Lower lobe of right lung (tissue), 2 donors: Measurements from ENCODE around the gene XDH. TPM values are rescaled to one million over a fixed set of nuclear protein-coding genes. Genes with fewer than 3 reads are reported as not detected.
A peak's percentile ranks its signal among the peaks of the same experiment; 100 is the strongest.

Experiments used
- ATAC-seq, 2 donors: fragments of 200-7000 bp; cut with Tn5 transposase; one replicate each; pipeline ENCODE4 v1.9.1; 2020 to 2022; ENCODE audit warnings: mild to moderate bottlenecking in 2 of 2, moderate library complexity in 2 of 2
- DNase-seq: peaks from one replicate; pipeline ENCODE4 v3.0.0-alpha.2; 2020
- H3K27ac ChIP-seq: fragments of 200-600 bp; one replicate; pipeline ENCODE4 v1.8.0; 2022
- H3K27me3 ChIP-seq: fragments of 200-600 bp; one replicate; pipeline ENCODE4 v1.8.0; 2022; ENCODE audit warnings: low read depth
- H3K36me3 ChIP-seq: fragments of 200-600 bp; one replicate; pipeline ENCODE4 v1.8.0; 2022; ENCODE audit warnings: mild to moderate bottlenecking
- H3K4me1 ChIP-seq: fragments of 200-600 bp; one replicate; pipeline ENCODE4 v1.8.0; 2022
- H3K4me3 ChIP-seq: fragments of 200-600 bp; one replicate; pipeline ENCODE4 v1.8.0; 2022; ENCODE audit warnings: mild to moderate bottlenecking
- H3K9me3 ChIP-seq: fragments of 200-600 bp; one replicate; pipeline ENCODE4 v1.8.0; 2022
- intact Hi-C: fragments of 100-400 bp; cut with DNase I; formaldehyde crosslinking; loops from one replicate; pipeline ENCODE4 v1.11.0; 2022
- long read RNA-seq: library from polyadenylated mRNA; unstranded; transcript quantifications from one replicate; pipeline ENCODE4 v2.0.0, GENCODE V29; 2021
- total RNA-seq: library from RNA; stranded (reverse); fragmentation: NEBNext Ultra II Directional; extraction: Animal tissue kit (Norgen Biotek cat#: 25700); gene quantifications from one replicate; pipeline ENCODE4 v1.2.1, GENCODE V29; 2021
- TF ChIP-seq, protein P1 (sequence below): fragments of 200-600 bp; IDR thresholded peaks from one replicate; pipeline ENCODE4 v1.8.0; 2022; ENCODE audit warnings: antibody characterized with exemption, mild to moderate bottlenecking
- donor health status: DM: no; HTN: yes; CAD: no; lungs with severe emphysema.

The XDH gene
- 0.27 TPM for total RNA-seq
- long read RNA-seq = 0 reads

DNA sequence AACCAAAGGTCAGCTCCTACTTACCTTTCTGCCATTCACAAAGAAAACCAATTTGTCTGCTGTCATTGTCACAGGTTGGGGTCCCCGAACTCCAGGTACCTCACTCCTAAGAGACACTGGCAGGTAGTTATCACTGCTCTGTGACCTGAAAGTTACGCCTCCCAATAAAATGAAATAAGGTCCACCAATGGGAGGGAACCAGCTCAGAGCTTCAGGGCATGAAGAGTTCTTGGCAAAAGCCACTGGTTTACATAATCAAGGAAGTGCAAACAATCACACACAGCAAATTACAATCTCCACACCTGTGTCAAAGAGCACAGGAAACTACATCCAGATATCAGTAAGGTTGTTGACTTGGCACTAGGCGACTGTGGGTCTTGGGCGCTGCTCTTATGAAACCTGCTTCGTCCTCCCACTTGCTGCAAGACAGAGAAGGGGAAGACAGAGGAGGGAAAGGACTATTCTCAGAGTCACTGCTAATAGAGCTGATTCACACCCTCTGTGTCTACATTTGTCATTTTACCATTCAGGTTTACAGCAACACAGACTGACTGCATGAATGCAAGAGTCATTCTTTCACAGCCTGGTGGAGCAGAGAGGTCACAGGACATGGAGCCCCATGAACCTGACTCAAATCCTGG lies at the start of gene XDH:
TSS of gene XDH (minus strand) at position 142 of the 641 bp plus-strand sequence. CDS start at position 66, 76 bp downstream.
- Histone ChIP-seq H3K36me3 (no peaks in the 10 kb centered on the region), H3K27me3 (no peaks in the 10 kb centered on the region), H3K4me1 (no peaks in the 10 kb centered on the region), H3K27ac (no peak within 1 kb of the TSS), H3K4me3 (no peak within 1 kb of the TSS), H3K9me3 (peaks cover under 1% of the 10 kb centered on the region)
- intact Hi-C loops = no loop called here
- TF ChIP-seq, protein P1, sequence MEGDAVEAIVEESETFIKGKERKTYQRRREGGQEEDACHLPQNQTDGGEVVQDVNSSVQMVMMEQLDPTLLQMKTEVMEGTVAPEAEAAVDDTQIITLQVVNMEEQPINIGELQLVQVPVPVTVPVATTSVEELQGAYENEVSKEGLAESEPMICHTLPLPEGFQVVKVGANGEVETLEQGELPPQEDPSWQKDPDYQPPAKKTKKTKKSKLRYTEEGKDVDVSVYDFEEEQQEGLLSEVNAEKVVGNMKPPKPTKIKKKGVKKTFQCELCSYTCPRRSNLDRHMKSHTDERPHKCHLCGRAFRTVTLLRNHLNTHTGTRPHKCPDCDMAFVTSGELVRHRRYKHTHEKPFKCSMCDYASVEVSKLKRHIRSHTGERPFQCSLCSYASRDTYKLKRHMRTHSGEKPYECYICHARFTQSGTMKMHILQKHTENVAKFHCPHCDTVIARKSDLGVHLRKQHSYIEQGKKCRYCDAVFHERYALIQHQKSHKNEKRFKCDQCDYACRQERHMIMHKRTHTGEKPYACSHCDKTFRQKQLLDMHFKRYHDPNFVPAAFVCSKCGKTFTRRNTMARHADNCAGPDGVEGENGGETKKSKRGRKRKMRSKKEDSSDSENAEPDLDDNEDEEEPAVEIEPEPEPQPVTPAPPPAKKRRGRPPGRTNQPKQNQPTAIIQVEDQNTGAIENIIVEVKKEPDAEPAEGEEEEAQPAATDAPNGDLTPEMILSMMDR = no peak
- ATAC-seq (peak; percentile 86 to 88), DNase-seq (no peak)

DNA sequence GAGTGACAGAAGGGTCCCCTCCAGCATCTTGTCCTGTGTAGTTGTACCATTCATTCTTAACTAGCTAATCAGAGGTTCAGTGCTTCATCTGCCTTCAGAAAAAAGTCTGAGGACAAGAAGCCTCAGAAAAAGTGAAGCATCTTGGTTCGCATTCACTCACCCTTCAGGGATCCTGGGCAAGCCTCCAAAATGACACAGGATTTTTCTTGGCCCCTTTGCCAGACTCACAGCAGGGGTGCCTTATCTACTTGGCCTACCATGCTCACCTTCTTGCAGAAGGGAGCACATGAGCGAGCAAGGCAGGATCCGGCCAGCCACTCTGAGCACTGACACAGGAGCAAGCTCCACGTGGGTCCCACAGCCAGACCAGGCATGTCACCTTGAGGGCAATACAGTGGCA lies 43.1 kb upstream of the XDH start:
- TF ChIP-seq, protein P1 = no peak
- no peak for DNase-seq
- H3K9me3 ChIP-seq = peaks cover 14% of the 10 kb centered on the region

DNA sequence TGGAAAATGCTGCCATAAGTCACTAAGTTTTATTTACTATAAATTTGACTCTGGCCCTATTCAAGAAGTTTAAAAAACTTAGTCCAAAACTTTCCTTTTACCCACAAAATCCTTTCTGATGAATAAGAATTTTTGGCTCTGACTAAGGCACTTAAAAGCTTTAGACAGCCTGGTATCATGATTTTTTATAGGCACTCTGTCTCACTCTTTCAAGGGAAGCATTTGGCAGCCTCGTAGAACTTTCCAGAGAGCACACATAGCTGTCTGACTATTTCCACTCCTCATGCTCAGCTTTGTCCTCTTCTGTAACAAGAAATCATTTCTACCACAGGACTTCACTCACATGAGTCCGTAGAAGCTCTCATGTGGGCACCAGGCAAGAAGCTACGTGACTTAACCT lies 32.3 kb upstream of the XDH start:
- no peaks in the 10 kb centered on the region for H3K4me1 ChIP-seq
- no peak overlapping the region for H3K27ac ChIP-seq
- H3K27me3 ChIP-seq = no peaks in the 10 kb centered on the region
- ATAC-seq = no peak
- no peaks in the 10 kb centered on the region for H3K36me3 ChIP-seq
- peaks cover 18% of the 10 kb centered on the region for H3K9me3 ChIP-seq
- TF ChIP-seq, protein P1 = no peak
- intact Hi-C loops = no loop called here
- H3K4me3 ChIP-seq = no peak overlapping the region
- no peak for DNase-seq

More for the DNA sequence above, 43.1 kb upstream of the XDH start:
- Histone ChIP-seq H3K27me3 (no peaks in the 10 kb centered on the region), H3K4me3 (no peak overlapping the region), H3K27ac (no peak overlapping the region), H3K36me3 (no peaks in the 10 kb centered on the region), H3K4me1 (no peaks in the 10 kb centered on the region)
- intact Hi-C loops = no loop called here
- ATAC-seq = no peak

DNA sequence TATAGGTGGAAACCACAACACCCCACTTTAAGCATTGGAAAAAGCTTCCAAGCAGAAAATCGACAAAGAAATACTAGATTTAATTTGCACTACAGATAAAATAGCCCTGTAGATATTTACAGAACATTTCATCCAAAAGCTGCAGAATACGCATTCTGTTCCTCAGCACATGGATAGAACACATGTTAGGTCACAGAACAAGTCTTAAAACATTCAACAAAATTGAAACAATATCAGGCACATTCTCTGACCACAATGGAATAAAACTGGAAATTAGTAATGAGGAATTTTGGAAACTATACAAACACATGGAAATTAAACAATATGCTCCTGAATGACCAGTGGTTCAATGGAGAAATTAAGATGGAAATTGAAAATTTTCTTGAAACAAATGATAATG lies 27.8 kb upstream of the XDH start:
- Histone ChIP-seq H3K9me3 (peaks cover 10% of the 10 kb centered on the region), H3K4me3 (no peak overlapping the region), H3K4me1 (no peaks in the 10 kb centered on the region), H3K27ac (no peak overlapping the region), H3K36me3 (no peaks in the 10 kb centered on the region), H3K27me3 (no peaks in the 10 kb centered on the region)
- DNase-seq (no peak), ATAC-seq (no peak)
- intact Hi-C loops = no loop called here
- TF ChIP-seq, protein P1 = no peak

DNA sequence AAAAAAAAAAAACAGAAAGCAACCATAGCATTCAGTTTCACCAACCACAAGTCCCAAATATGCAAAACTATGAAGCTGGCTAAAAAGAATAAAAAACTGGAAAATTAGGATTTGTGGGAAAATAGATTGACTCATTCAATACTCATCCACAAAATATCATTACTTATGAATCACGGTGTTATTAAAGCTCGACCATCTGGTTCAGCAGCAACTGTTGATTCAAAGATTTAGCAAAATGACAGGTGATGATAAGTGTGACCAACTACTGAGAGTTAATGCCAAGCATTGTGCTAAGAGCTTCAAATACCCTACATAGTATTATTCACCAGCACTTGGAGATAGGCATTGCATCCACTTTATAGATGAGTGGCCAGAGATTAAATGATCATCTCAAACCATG lies 26.2 kb upstream of the XDH start:
- Histone ChIP-seq H3K4me3 (no peak overlapping the region), H3K9me3 (peaks cover 10% of the 10 kb centered on the region), H3K27ac (no peak overlapping the region), H3K27me3 (no peaks in the 10 kb centered on the region), H3K36me3 (no peaks in the 10 kb centered on the region), H3K4me1 (no peaks in the 10 kb centered on the region)
- no peak for ATAC-seq
- intact Hi-C loops = no loop called here
- TF ChIP-seq, protein P1 = no peak
- no peak for DNase-seq
